C4-2B (cell line): ENCODE measurements around the gene BTD.

Source experiments
- ZFX ChIP-seq: fragments of 450-650 bp; IDR thresholded peaks from 2 replicates; pipeline ENCODE4 v1.6.1; 2017
- TF ChIP-seq, protein P1 (sequence below): fragments of 450-650 bp; conservative IDR thresholded peaks from 2 replicates; pipeline ENCODE4 v1.5.1; 2017; ENCODE audit warnings: mild to moderate bottlenecking

DNA sequence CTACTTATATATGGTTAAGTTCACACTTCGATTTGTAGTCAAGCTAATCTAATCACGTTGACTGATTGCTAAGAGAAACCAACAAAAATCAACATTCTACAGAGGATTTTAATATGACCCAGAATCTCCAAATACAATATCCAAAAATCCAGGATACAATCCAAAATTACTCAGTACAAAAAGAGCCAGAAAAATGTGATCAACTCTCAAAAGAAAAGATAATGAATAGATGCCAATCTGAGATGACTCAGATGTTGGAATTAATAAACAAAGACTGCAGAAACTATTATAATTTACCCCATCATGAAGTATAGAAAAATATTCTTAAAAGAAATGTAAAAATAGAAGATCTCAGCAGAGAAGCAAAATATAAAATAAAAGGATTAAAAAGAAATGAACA is 22.5 kb upstream of the BTD start:
- TF ChIP-seq, protein P1, sequence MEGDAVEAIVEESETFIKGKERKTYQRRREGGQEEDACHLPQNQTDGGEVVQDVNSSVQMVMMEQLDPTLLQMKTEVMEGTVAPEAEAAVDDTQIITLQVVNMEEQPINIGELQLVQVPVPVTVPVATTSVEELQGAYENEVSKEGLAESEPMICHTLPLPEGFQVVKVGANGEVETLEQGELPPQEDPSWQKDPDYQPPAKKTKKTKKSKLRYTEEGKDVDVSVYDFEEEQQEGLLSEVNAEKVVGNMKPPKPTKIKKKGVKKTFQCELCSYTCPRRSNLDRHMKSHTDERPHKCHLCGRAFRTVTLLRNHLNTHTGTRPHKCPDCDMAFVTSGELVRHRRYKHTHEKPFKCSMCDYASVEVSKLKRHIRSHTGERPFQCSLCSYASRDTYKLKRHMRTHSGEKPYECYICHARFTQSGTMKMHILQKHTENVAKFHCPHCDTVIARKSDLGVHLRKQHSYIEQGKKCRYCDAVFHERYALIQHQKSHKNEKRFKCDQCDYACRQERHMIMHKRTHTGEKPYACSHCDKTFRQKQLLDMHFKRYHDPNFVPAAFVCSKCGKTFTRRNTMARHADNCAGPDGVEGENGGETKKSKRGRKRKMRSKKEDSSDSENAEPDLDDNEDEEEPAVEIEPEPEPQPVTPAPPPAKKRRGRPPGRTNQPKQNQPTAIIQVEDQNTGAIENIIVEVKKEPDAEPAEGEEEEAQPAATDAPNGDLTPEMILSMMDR: no peak
- no peak for TF ChIP-seq ZFX
